Measurements from ENCODE around the gene BABAM1. TPM values are rescaled to one million over a fixed set of nuclear protein-coding genes. Genes with fewer than 3 reads are reported as not detected.

BABAM1 gene
- polyA plus RNA-seq, 1 experiment: 122 TPM

DNA sequence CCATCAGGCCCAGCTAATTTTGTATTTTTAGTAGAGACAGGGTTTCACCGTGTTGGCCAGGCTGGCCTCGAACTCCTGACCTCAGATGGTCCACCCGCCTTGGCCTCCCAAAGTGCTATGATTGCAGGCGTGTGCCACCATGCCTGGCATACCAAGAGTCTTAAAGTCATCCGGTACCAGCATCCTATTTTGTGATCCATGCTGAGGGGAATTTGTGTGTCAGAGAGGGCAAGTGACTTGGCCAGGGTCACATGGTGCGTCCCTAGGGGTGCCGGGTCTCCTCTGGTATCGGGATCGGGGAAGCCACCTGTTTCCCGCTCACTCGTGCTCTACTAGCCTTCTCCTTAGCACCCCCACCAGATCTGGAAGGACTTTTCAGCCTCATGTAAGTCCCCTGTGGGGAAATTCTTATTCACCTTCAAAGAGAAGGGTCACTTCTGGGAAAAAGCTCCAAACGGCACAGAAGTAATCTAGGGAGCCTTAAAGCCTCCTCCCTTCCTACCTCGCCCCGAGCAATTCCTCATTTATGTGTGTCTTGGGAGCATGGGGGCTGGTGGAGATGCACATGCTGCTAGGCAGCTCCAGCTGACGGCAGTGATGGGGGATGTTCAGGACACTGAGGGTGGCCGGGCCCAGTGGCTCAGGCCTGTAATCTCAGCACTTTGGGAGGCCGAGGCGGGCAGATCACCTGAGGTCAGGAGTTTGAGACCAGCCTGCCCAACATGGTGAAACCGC lies 8.4 kb downstream of the BABAM1 start:
- POLR2A ChIA-PET: no interaction called here
- peaks cover 23% of the 10 kb centered on the region for H3K36me3 ChIP-seq (ENCODE audit: control insufficient read depth, insufficient read depth, low read length)

GRCh38 chr19:17279436-17279835 lies 12.2 kb downstream of the BABAM1 start:
- Histone ChIP-seq H3K36me3 (ENCODE audit: control insufficient read depth, insufficient read depth, low read length) (peaks cover 11% of the 10 kb centered on the region), H3K27me3 (ENCODE audit: control insufficient read depth, insufficient read depth, low read length) (no peaks in the 10 kb centered on the region), H3K4me3 (ENCODE audit: low read depth, low read length) (no peak overlapping the region)
- POLR2A ChIA-PET: no interaction called here
- DNase-seq (ENCODE audit: low read depth): no peak
- CTCF ChIA-PET: interaction anchor here (0.6 to 1.3 kb wide), 2 partner anchors 24 to 551 kb away, joined by 3 read pairs; partner anchors contain the start of gene ABHD8
- TF ChIP-seq CTCF (IDR thresholded peaks at IDR 0.05; ENCODE audit: insufficient read depth, low read depth, low read length): no peak

More for the DNA sequence above, 8.4 kb downstream of the BABAM1 start:
- no peak for TF ChIP-seq CTCF (IDR thresholded peaks at IDR 0.05; ENCODE audit: insufficient read depth, low read depth, low read length)
- no peak for DNase-seq (ENCODE audit: low read depth)
- Histone ChIP-seq H3K4me3 (ENCODE audit: low read depth, low read length) (no peak overlapping the region), H3K27me3 (ENCODE audit: control insufficient read depth, insufficient read depth, low read length) (no peaks in the 10 kb centered on the region)
- CTCF ChIA-PET: interaction anchor here (0.6 kb wide), 1 partner anchor 178 kb away, joined by 3 read pairs; no protein-coding TSS in a partner anchor

DNA sequence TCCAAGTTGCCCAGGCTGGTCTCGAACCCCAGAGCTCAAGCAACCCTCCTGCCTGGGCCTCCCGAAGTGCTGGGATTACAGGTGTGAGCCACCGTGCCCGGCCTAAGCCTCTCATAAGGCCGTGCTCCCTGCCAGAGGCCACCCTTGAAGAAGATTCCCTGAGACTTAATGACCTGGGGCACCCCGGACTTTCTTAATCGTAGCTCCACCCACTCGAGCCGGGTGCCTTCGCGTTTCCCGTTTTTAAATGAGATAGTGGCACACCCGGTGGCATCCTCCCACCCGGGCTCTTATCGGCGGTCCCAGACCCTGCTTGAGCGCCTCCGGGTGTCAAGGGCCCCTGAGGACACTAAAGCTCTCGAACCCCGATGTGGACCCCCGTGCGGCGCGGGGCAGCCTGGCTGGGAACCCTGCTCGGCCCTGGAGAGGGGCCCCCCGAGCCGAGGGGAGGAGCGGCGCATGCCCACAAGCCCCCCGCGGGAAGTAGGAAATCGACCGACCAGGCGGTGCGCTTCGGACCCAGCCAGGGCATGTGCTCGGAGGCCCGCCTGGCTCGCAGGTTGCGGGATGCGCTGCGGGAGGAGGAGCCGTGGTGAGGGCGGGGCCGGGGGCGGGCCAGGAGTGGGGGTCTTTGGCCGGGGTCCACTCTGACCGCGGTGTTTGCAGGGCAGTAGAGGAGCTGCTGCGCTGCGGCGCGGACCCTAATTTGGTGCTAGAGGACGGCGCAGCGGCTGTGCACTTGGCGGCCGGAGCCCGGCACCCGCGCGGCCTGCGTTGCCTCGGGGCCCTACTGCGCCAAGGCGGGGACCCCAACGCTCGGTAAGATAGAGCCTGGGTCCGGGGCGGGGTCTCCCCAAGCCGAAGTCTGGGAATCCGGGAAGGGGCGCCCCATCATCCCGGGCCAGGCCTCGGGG lies 14.4 kb downstream of the BABAM1 start, which contains the start of gene ANKLE1:
TSS of gene ANKLE1 (plus strand) at position 511 of the 914 bp plus-strand sequence. CDS start at position 531, 20 bp downstream.
- H3K4me3 ChIP-seq (ENCODE audit: low read depth, low read length): peak within 1 kb of the TSS; percentile 34
- no peak for TF ChIP-seq CTCF (IDR thresholded peaks at IDR 0.05; ENCODE audit: insufficient read depth, low read depth, low read length)
- no peaks in the 10 kb centered on the region for H3K27me3 ChIP-seq (ENCODE audit: control insufficient read depth, insufficient read depth, low read length)
- peaks cover 5% of the 10 kb centered on the region for H3K36me3 ChIP-seq (ENCODE audit: control insufficient read depth, insufficient read depth, low read length)
- POLR2A ChIA-PET: no interaction called here
- CTCF ChIA-PET: interaction anchor here (0.6 to 4.2 kb wide), 16 partner anchors 10 to 218 kb away, joined by 3 to 25 read pairs (median 5); partner anchors contain the start of genes BABAM1, HAUS8, OCEL1 and USE1
- DNase-seq (ENCODE audit: low read depth): no peak

DNA sequence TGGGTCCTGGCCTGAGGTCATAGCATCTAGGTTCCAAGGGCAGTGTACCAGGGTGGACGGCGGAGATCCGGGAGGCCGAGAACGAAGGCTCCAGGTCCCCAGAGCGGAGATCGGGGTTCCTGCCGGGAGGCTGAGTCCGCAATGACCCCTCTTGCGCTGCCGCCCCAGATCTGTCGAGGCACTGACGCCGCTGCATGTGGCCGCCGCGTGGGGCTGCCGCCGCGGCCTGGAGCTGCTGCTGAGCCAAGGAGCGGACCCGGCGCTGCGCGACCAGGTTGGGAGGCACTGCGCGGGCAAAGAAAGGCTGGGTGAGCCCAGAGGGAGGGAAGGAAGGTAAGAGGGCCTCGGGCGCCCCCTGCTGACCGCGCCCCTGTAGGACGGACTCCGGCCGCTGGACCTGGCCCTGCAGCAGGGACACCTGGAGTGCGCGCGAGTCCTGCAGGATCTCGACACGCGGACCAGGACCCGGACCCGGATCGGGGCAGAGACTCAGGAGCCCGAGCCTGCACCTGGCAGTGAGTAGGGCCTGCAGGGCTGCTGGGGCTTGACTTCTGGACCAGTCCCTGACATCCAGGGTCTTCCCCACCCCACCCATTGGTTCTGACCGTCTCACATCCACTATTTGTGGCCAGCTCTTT lies 15.4 kb downstream of the BABAM1 start:
- CTCF ChIA-PET: interaction anchor here (0.6 to 4.2 kb wide), 20 partner anchors 9 to 219 kb away, joined by 3 to 25 read pairs (median 5); partner anchors contain the start of genes BABAM1, HAUS8, OCEL1 and USE1
- peak; percentile 95 for TF ChIP-seq CTCF (IDR thresholded peaks at IDR 0.05; ENCODE audit: insufficient read depth, low read depth, low read length)
- H3K27me3 ChIP-seq (ENCODE audit: control insufficient read depth, insufficient read depth, low read length): no peaks in the 10 kb centered on the region
- H3K4me3 ChIP-seq (ENCODE audit: low read depth, low read length): peak overlapping the region; percentile 28
- H3K36me3 ChIP-seq (ENCODE audit: control insufficient read depth, insufficient read depth, low read length): no peaks in the 10 kb centered on the region
- POLR2A ChIA-PET: no interaction called here
- DNase-seq (ENCODE audit: low read depth): no peak
